Measurements from ENCODE around the gene SCAF8. TPM values are rescaled to one million over a fixed set of nuclear protein-coding genes. Genes with fewer than 3 reads are reported as not detected.

The SCAF8 gene
- total and polyA plus RNA-seq, 2 donors (not counting 1 experiment from before 2014, with no cell fraction given) = 25.7 to 75.2 TPM

- H3K27me3 ChIP-seq (replicated peaks in 1 of 4; ENCODE audit: control extremely low read depth in 1 of 4, control insufficient read depth in 3 of 4, insufficient read depth in 4 of 4, low read length in 3 of 4) = no peaks in the 10 kb centered on the region
- CTCF ChIA-PET = interaction anchor here (1.0 to 1.5 kb wide), 3 partner anchors 17 to 74 kb away, joined by 3 to 4 read pairs (median 4); no protein-coding TSS in a partner anchor
- Mint-ChIP-seq H3K27me3 (no peaks in the 10 kb centered on the region), H3K4me3 (peak overlapping the region; percentile 92), H3K9me3 (ENCODE audit: insufficient read depth) (no peaks in the 10 kb centered on the region), H3K27ac (peak overlapping the region; percentile 47), H3K4me1 (peaks cover 26% of the 10 kb centered on the region)
- peak overlapping the region; percentile 14 for H2AFZ ChIP-seq (ENCODE audit: insufficient read depth, low read depth, low read length, poor library complexity, severe bottlenecking)
- TF ChIP-seq EZH2 (IDR thresholded peaks at IDR 0.05; ENCODE audit: borderline replicate concordance, insufficient read depth, low read depth, low read length, poor library complexity, severe bottlenecking) (no peak), CTCF (IDR thresholded peaks at IDR 0.05) (no peak)
- H4K20me1 ChIP-seq (ENCODE audit: control insufficient read depth, insufficient read depth, low read length, poor library complexity, severe bottlenecking) = peaks cover 28% of the 10 kb centered on the region
- DNase-seq (peak; percentile 11), ATAC-seq (ENCODE audit: low read depth) (no peak)
- 98% methylated on average over 23 of the region's 24 CpGs for WGBS (ENCODE audit: insufficient coverage)
- H3K4me3 ChIP-seq (ENCODE audit: control extremely low read depth in 1 of 5, extremely low read depth in 1 of 5, insufficient read depth in 1 of 5, low read depth in 2 of 5, low read length in 4 of 5) = no peak overlapping the region
- intact Hi-C loops (cut with micrococcal nuclease) = loop anchor here (2.0 to 5.0 kb wide), 4 partner anchors 41 to 451 kb away; no protein-coding TSS in a partner anchor
- H3K36me3 ChIP-seq (replicated peaks in 1 of 2; ENCODE audit: control extremely low read depth in 1 of 2, control insufficient read depth in 1 of 2, extremely low read depth in 1 of 2, insufficient read depth in 2 of 2, low read length in 1 of 2) = no peaks in the 10 kb centered on the region
- peaks cover 38% of the 10 kb centered on the region for H3K79me2 ChIP-seq (ENCODE audit: control insufficient read depth, insufficient read depth, low read length)
- no peaks in the 10 kb centered on the region for H3K9me3 ChIP-seq (ENCODE audit: control extremely low read depth in 1 of 3, control insufficient read depth in 2 of 3, insufficient read depth in 1 of 3, low read length in 2 of 3)
- no peak overlapping the region for H3K9ac ChIP-seq (ENCODE audit: low read length)
- no peak overlapping the region for H3K27ac ChIP-seq (ENCODE audit: low read length in 2 of 2)
- peaks cover 19 to 30% of the 10 kb centered on the region in 2 donors for H3K4me1 ChIP-seq (ENCODE audit: control insufficient read depth in 2 of 2, insufficient read depth in 2 of 2, low read length in 2 of 2)
- H3K4me2 ChIP-seq (replicated peaks; ENCODE audit: low read depth, low read length, poor library complexity, severe bottlenecking) = no peak overlapping the region
- POLR2A ChIA-PET = interaction anchor here (0.6 kb wide), 1 partner anchor 54 kb away, joined by 3 read pairs; no protein-coding TSS in a partner anchor
These were observed 1.7 kb upstream of the SCAF8 start for GRCh38 chr6:154731296-154732218.
